GM06990 (cell line): Measurements from ENCODE around the gene HRK.

Experiments
- DNase-seq: peaks from one replicate; pipeline ENCODE4 v3.0.0-alpha.2; 2011; ENCODE audit not compliant: insufficient read length; ENCODE audit errors: extremely low read depth
- H3K27me3 ChIP-seq: replicated peaks from 2 replicates; pipeline ENCODE4 v1.6.0; 2011; ENCODE audit warnings: low read length; ENCODE audit not compliant: control insufficient read depth, insufficient read depth
- H3K36me3 ChIP-seq: 2 replicates; pipeline ENCODE4 v1.5.1; 2011; ENCODE audit warnings: low read length; ENCODE audit not compliant: control insufficient read depth, insufficient read depth
- H3K4me3 ChIP-seq: replicated peaks from 2 replicates; pipeline ENCODE4 v1.5.1; 2011; ENCODE audit warnings: low read depth, mild to moderate bottlenecking, control low read depth, low read length
- CTCF ChIP-seq: IDR thresholded peaks from 2 replicates; pipeline ENCODE4 v1.5.1; 2011; ENCODE audit warnings: low read length, control low read depth, mild to moderate bottlenecking, inconsistent platforms; ENCODE audit not compliant: insufficient read depth, poor library complexity, severe bottlenecking

HRK gene

DNA sequence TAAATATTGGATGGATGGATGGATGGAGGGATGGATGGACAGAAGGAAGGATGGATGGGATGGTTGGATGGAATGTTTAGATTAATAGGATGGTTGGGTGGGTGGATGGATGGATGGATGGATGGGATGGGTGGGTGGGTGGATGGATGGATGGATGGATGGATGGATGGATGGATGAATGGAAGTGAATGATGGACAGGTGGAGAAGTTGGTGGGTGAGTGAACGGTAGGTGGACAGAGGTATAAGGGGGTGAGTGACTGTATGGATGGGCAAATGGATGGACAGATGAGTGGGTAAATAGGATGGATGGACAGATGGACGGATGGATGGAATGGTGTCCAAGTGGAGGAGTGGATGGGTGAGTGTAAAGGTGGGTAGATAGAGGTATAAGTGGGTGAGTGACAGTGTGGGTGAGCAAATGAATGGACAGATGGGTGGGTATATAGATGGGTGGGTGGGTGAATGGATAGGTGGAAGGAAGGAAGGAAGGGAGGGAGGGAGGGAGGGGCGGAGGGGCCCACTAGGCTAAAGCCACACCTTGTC is 41.9 kb downstream of the HRK start:
- Histone ChIP-seq H3K36me3 (no peaks in the 10 kb centered on the region), H3K27me3 (no peaks in the 10 kb centered on the region), H3K4me3 (no peak overlapping the region)
- no peak for TF ChIP-seq CTCF
- no peak for DNase-seq

DNA sequence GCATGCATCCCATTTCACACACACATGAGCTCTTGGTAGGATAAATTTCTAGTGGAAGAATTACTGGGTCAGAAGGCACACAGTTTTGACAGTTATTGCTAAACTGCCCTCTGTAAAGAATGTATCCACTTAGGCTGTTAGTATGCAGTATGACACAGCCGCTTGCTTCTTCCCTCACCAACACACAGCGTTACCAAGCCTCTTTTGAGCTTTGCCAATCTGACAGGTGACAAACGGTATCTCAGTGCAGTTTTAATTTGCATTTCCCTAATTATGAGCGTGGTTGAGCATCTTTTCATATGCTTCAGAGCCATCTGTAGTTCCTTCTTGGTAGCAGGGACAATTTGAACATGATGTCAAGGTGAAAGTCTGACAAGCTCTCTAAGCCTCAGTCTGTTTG is 42.9 kb downstream of the HRK start:
- Histone ChIP-seq H3K27me3 (no peaks in the 10 kb centered on the region), H3K4me3 (no peak overlapping the region), H3K36me3 (no peaks in the 10 kb centered on the region)
- DNase-seq: no peak
- TF ChIP-seq CTCF: no peak

DNA sequence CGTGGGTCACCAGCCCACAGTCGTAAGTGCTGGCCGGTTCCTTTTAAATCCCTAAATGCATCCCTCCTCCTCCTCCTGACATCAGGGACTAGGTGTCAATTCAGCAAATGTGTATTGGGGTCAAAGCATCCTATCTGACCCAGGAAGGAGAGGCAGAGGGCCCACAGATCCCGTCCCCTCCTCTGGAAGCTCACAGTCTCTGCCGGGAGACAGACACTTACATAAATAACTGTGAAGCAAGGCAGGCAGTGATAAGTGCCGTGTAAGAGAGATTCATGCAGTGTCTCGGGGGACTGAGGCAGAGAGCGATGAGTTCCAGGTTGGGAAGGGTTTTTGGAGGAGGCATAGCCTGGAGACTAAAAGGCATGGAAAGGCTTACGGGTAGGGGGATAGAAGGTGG is 44.1 kb downstream of the HRK start:
- Histone ChIP-seq H3K27me3 (no peaks in the 10 kb centered on the region), H3K36me3 (no peaks in the 10 kb centered on the region), H3K4me3 (no peak overlapping the region)
- no peak for DNase-seq
- no peak for TF ChIP-seq CTCF

DNA sequence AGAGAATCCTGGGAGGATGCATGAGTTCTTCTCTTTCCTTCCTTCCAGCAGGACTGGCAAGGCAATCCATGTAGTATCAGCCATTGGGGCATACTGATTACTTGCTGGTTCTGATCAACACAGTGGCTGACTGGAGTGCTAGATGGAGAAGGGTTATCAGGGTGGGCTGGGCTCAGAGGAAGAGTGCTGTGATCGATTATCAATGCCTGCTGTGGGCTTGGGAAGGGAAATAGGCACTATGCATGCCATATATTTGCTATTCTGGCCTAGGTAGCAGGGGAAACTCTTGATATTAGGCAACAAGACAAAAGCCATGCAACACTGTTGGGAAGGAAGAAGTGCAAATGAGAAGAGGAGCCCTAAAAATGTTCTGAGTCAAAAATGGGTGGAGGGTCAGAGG is 45.8 kb downstream of the HRK start:
- no peaks in the 10 kb centered on the region for H3K36me3 ChIP-seq
- no peak for TF ChIP-seq CTCF
- H3K27me3 ChIP-seq: no peaks in the 10 kb centered on the region
- no peak for DNase-seq
- no peak overlapping the region for H3K4me3 ChIP-seq

GRCh38 chr12:116833474-116833873 is 47.8 kb downstream of the HRK start:
- H3K4me3 ChIP-seq: no peak overlapping the region
- no peak for TF ChIP-seq CTCF
- H3K36me3 ChIP-seq: no peaks in the 10 kb centered on the region
- DNase-seq: no peak
- H3K27me3 ChIP-seq: no peaks in the 10 kb centered on the region

DNA sequence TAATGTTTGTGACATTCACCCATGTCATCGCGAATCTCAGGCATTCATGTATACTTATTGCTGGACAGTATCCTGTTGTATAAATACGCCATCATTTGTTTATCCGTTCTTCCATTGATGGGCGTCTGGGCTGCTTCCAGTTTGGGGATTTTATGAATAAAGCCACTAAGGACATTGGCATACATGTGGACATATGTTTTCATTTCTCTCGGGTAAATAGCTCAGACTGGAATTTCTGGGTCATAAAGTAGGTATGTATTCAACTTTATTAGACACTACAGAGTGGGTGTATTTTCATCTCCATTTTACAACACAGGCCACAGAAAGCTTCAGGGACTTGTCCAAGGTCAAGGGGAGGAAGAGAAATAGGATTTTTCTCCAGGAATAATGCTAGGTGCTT is 48.9 kb downstream of the HRK start:
- no peak for DNase-seq
- Histone ChIP-seq H3K36me3 (no peaks in the 10 kb centered on the region), H3K4me3 (no peak overlapping the region), H3K27me3 (no peaks in the 10 kb centered on the region)
- TF ChIP-seq CTCF: no peak
